ENCODE measurements around the gene EBLN1. TPM values are rescaled to one million over a fixed set of nuclear protein-coding genes. Genes with fewer than 3 reads are reported as not detected.
A peak's percentile ranks its signal among the peaks of the same experiment; 100 is the strongest.

Gene EBLN1
- total RNA-seq, 3 donors from 2014 or later, result not detected

DNA sequence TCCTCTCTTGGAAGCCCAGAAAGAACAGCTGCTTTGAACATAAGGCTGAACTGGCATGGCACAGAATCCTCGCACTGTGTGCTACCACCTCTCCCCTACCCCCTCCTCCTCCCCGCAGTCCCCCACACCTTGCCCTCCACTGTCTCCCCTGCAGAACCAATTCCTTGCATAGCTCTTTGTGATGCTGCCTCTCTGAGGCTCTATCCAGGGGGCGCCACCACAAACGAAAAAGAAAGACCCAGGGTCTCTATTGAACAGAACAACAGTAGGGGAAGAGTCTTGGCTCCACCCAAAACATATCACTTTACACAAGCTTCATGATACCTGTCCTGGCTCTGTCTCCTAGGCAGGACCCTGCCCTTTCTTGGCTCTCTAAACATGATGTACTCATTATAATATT lies 26.2 kb upstream of the EBLN1 start:
- TF ChIP-seq, protein P1, sequence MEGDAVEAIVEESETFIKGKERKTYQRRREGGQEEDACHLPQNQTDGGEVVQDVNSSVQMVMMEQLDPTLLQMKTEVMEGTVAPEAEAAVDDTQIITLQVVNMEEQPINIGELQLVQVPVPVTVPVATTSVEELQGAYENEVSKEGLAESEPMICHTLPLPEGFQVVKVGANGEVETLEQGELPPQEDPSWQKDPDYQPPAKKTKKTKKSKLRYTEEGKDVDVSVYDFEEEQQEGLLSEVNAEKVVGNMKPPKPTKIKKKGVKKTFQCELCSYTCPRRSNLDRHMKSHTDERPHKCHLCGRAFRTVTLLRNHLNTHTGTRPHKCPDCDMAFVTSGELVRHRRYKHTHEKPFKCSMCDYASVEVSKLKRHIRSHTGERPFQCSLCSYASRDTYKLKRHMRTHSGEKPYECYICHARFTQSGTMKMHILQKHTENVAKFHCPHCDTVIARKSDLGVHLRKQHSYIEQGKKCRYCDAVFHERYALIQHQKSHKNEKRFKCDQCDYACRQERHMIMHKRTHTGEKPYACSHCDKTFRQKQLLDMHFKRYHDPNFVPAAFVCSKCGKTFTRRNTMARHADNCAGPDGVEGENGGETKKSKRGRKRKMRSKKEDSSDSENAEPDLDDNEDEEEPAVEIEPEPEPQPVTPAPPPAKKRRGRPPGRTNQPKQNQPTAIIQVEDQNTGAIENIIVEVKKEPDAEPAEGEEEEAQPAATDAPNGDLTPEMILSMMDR (IDR thresholded peaks at IDR 0.05), result no peak
- no peak for TF ChIP-seq POLR2A (IDR thresholded peaks at IDR 0.05)
- TF ChIP-seq POLR2AphosphoS5 (IDR thresholded peaks at IDR 0.05), result no peak
- no peaks in the 10 kb centered on the region for H3K27me3 ChIP-seq
- no peak for DNase-seq (ENCODE audit: low spot score in 2 of 2)
- no peaks in the 10 kb centered on the region for H3K4me1 ChIP-seq
- intact Hi-C loops (cut with DNase I; ENCODE audit: low total_unique reads), result no loop called here
- no peak overlapping the region for H3K27ac ChIP-seq
- no peaks in the 10 kb centered on the region for H3K9me3 ChIP-seq
- H3K4me3 ChIP-seq, result no peak overlapping the region
- no peaks in the 10 kb centered on the region for H3K36me3 ChIP-seq

DNA sequence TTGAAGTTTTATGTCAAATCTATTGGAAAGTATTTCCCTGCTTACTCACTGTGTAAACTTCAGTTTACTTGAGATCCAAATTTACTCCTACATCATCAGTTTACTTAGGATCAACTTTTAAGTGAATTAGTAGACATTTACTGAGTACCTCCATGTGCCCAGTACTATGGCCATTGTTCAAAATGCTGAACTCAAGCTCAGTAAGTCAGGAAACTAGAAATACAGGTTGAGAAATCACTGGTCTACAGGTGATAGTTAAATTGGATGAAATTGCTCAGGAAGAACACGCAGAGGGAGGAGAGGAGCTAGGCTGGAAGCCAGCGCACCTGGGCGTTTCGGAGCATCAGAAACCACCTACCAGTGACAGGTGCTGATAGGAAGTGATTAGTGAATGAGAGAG lies 25.5 kb upstream of the EBLN1 start:
- no peak overlapping the region for H3K27ac ChIP-seq
- DNase-seq (ENCODE audit: low spot score in 2 of 2), result no peak
- no peaks in the 10 kb centered on the region for H3K4me1 ChIP-seq
- intact Hi-C loops (cut with DNase I; ENCODE audit: low total_unique reads), result no loop called here
- H3K36me3 ChIP-seq, result no peaks in the 10 kb centered on the region
- no peaks in the 10 kb centered on the region for H3K9me3 ChIP-seq
- H3K4me3 ChIP-seq, result no peak overlapping the region
- H3K27me3 ChIP-seq, result no peaks in the 10 kb centered on the region
- TF ChIP-seq POLR2A (IDR thresholded peaks at IDR 0.05), result no peak
- no peak for TF ChIP-seq POLR2AphosphoS5 (IDR thresholded peaks at IDR 0.05)
- TF ChIP-seq, protein P1 (IDR thresholded peaks at IDR 0.05), result no peak

DNA sequence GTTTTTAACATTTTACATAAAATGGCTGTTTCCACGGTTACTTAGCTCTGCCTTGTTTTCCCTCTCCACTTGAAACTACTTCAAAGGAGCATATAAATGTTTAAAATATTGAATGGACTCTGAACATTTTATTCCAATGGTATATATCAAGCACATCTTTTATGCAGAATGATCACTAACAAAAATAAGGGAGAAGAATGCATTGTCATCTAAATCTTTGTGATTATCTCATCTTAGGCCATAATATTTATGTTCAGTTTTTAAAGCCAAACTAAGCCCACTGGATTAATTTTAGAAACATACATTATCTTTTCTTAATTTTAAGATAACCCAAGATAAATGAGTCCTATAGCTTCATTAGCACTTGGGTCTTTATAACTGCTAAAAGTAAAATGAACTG lies 13.4 kb upstream of the EBLN1 start:
- no peaks in the 10 kb centered on the region for H3K4me1 ChIP-seq
- no peaks in the 10 kb centered on the region for H3K36me3 ChIP-seq
- peaks cover 0 to 6% of the 10 kb centered on the region in 2 donors for H3K27me3 ChIP-seq
- H3K9me3 ChIP-seq, result no peaks in the 10 kb centered on the region
- DNase-seq (ENCODE audit: low spot score in 2 of 2), result no peak
- no peak overlapping the region for H3K4me3 ChIP-seq
- intact Hi-C loops (cut with DNase I; ENCODE audit: low total_unique reads), result no loop called here
- TF ChIP-seq POLR2AphosphoS5 (IDR thresholded peaks at IDR 0.05), result no peak
- no peak for TF ChIP-seq POLR2A (IDR thresholded peaks at IDR 0.05)
- TF ChIP-seq, protein P1 (IDR thresholded peaks at IDR 0.05), result no peak
- H3K27ac ChIP-seq, result no peak overlapping the region

DNA sequence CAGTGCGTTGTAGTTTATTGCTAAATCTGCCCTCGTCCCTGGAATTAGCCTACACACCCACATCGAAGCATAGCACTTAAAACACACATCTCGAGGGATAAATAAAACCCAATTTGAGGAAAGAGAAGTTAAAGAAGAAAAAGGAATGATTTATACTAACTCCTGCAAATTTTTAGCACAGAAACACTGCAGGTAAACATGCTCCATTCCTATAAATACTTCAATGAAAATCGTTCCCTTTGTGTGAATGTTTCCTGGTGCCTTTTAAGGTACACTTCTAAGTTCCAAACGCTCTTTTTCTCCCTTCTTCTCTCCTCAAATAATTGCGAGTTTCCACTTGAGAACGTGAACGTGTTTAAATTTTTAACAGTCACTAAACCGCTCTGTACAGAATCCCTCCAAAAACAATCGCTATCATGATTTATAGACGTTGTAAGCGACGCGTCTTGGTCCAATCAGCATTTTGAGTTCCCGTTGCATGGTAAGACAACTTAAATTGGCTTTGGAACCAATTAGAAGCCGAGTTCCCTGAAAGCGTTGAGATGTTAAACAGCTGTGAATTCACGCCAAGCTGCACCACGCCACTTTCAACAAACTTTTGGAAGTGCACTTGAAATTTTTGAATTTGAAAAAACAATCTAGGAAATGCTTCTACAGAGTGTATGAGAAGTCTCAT lies 12.5 kb upstream of the EBLN1 start:
- TF ChIP-seq POLR2A (IDR thresholded peaks at IDR 0.05) (no peak), POLR2AphosphoS5 (IDR thresholded peaks at IDR 0.05) (no peak)
- TF ChIP-seq, protein P1 (IDR thresholded peaks at IDR 0.05), result no peak
- H3K4me1 ChIP-seq, result no peaks in the 10 kb centered on the region
- peak overlapping the region in 1 of 2 donors; percentile 95 for H3K27ac ChIP-seq
- H3K36me3 ChIP-seq, result no peaks in the 10 kb centered on the region
- no peak for DNase-seq (ENCODE audit: low spot score in 2 of 2)
- no peaks in the 10 kb centered on the region for H3K9me3 ChIP-seq
- peak overlapping the region; percentile 70 to 76 (median 72) for H3K4me3 ChIP-seq
- intact Hi-C loops (cut with DNase I; ENCODE audit: low total_unique reads), result no loop called here
- H3K27me3 ChIP-seq, result no peaks in the 10 kb centered on the region

DNA sequence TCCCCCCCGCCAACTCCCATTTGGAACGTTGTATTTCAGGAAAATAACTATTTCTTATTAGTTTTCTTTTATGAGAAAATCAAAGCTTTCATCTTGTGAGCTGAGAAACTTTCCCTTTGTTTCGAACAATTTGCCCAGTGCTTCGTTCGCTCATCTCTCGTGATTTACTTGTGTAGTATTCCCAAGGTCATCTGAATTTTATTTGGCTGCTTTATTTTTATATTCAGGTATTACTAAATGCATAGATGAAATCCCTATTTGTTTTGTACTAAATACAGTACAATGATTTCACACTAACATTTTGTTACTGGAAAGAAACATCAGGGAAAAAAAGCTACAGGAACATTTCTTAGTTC lies 12.0 kb upstream of the EBLN1 start:
- intact Hi-C loops (cut with DNase I; ENCODE audit: low total_unique reads), result no loop called here
- H3K27me3 ChIP-seq, result no peaks in the 10 kb centered on the region
- TF ChIP-seq POLR2AphosphoS5 (IDR thresholded peaks at IDR 0.05) (no peak), POLR2A (IDR thresholded peaks at IDR 0.05) (no peak)
- TF ChIP-seq, protein P1 (IDR thresholded peaks at IDR 0.05), result no peak
- H3K4me1 ChIP-seq, result no peaks in the 10 kb centered on the region
- H3K36me3 ChIP-seq, result no peaks in the 10 kb centered on the region
- H3K9me3 ChIP-seq, result no peaks in the 10 kb centered on the region
- no peak for DNase-seq (ENCODE audit: low spot score in 2 of 2)
- peak overlapping the region; percentile 70 to 76 (median 72) for H3K4me3 ChIP-seq
- H3K27ac ChIP-seq, result peak overlapping the region; percentile 90 to 95

Data from breast epithelium (tissue), 4 donors.